Measurements from ENCODE around the gene VIPR2.

The VIPR2 gene

GRCh38 chr7:159063046-159063840, 81.4 kb downstream of the VIPR2 start:
- no peak for DNase-seq

- DNase-seq, result no peak
These were observed 82.1 kb downstream of the VIPR2 start for GRCh38 chr7:159062569-159062968.

- DNase-seq, result no peak
These were observed 82.9 kb downstream of the VIPR2 start for GRCh38 chr7:159061674-159062212.

GRCh38 chr7:159061209-159061608, 83.5 kb downstream of the VIPR2 start:
- DNase-seq, result no peak

GRCh38 chr7:159060440-159060839, 84.2 kb downstream of the VIPR2 start:
- no peak for DNase-seq

- no peak for DNase-seq
These were observed 85.0 kb downstream of the VIPR2 start for GRCh38 chr7:159059629-159060028.

- no peak for DNase-seq
These were observed 87.0 kb downstream of the VIPR2 start for GRCh38 chr7:159057647-159058046.

GRCh38 chr7:159056737-159057136, 87.9 kb downstream of the VIPR2 start:
- no peak for DNase-seq

- DNase-seq, result no peak
These were observed 92.8 kb downstream of the VIPR2 start for GRCh38 chr7:159051916-159052315.

- DNase-seq, result no peak
These were observed 94.0 kb downstream of the VIPR2 start for GRCh38 chr7:159050704-159051103.

GRCh38 chr7:159049266-159050025, 95.2 kb downstream of the VIPR2 start:
- no peak for DNase-seq

GRCh38 chr7:159048656-159049055, 96.0 kb downstream of the VIPR2 start:
- no peak for DNase-seq

GRCh38 chr7:159047536-159047935, 97.1 kb downstream of the VIPR2 start:
- DNase-seq, result no peak

- no peak for DNase-seq
These were observed 98.4 kb downstream of the VIPR2 start for GRCh38 chr7:159046300-159046699.

GRCh38 chr7:159045839-159046238, 98.8 kb downstream of the VIPR2 start:
- no peak for DNase-seq

- DNase-seq, result no peak
These were observed 102.0 kb downstream of the VIPR2 start for GRCh38 chr7:159042581-159043101.

GRCh38 chr7:159042103-159042502, 102.6 kb downstream of the VIPR2 start:
- no peak for DNase-seq

- no peak for DNase-seq
These were observed 103.6 kb downstream of the VIPR2 start for GRCh38 chr7:159040912-159041711.

- DNase-seq, result no peak
These were observed 104.5 kb downstream of the VIPR2 start for GRCh38 chr7:159040146-159040545.

- no peak for DNase-seq
These were observed 105.0 kb downstream of the VIPR2 start for GRCh38 chr7:159039716-159040115.

GRCh38 chr7:159038066-159038465, 106.6 kb downstream of the VIPR2 start:
- no peak for DNase-seq

- DNase-seq, result no peak
These were observed 107.6 kb downstream of the VIPR2 start for GRCh38 chr7:159036916-159037605.
